ENCODE measurements around the gene DISC1.
"Not testable (repeated sequence)": the region's sequence is repeated elsewhere in the genome, so short reads cannot be mapped to it uniquely, and the experiment has no call there.

The DISC1 gene

DNA sequence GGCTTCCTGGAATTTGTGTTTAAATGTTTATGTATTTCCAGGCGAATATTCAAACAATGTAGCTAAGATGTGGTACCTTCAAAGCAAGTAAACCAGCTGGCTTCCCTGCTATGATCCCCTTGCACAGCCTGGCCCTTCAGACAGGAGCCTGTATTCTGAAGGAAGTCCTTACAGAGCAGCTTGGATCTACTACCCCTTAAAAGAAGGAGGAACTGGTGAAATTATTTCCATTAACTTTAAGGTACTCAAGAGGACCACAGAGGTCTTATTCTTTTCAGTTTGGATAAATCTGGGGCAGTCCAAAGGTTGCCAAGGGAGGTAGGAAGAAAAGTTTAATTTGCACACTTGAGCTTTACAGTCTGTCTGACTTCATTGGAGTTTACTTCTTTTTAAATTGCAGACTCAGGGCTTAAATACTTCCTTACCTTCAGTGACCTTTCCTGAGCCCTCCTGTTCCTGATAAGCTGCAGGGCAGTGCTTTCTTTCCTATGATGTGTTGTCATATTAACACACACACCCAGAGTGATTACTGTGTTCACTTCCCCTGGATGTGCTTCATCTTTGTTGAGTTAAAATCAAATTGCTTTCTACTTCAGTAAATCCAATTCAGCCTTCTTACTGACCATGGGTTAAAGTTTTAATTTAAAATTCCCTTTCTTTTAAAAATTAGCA is 40.5 kb downstream of the DISC1 start:
- Histone ChIP-seq H3K4me2 (ENCODE audit: low read length) (no peak overlapping the region), H3K79me2 (ENCODE audit: low read length) (no peaks in the 10 kb centered on the region), H3K36me3 (replicated peaks; ENCODE audit: low read depth, low read length) (no peaks in the 10 kb centered on the region), H3K4me3 (ENCODE audit: low read length) (no peak overlapping the region), H3K27me3 (ENCODE audit: low read depth, low read length) (no peaks in the 10 kb centered on the region), H4K20me1 (ENCODE audit: insufficient read depth, low read length) (no peaks in the 10 kb centered on the region), H2AFZ (ENCODE audit: low read depth, low read length) (no peak overlapping the region), H3K4me1 (ENCODE audit: low read length) (no peaks in the 10 kb centered on the region), H3K9me3 (ENCODE audit: insufficient read depth, low read length) (no peaks in the 10 kb centered on the region), H3K9ac (ENCODE audit: low read length) (no peak overlapping the region), H3K27ac (ENCODE audit: low read length) (no peak overlapping the region)
- TF ChIP-seq, protein P1, sequence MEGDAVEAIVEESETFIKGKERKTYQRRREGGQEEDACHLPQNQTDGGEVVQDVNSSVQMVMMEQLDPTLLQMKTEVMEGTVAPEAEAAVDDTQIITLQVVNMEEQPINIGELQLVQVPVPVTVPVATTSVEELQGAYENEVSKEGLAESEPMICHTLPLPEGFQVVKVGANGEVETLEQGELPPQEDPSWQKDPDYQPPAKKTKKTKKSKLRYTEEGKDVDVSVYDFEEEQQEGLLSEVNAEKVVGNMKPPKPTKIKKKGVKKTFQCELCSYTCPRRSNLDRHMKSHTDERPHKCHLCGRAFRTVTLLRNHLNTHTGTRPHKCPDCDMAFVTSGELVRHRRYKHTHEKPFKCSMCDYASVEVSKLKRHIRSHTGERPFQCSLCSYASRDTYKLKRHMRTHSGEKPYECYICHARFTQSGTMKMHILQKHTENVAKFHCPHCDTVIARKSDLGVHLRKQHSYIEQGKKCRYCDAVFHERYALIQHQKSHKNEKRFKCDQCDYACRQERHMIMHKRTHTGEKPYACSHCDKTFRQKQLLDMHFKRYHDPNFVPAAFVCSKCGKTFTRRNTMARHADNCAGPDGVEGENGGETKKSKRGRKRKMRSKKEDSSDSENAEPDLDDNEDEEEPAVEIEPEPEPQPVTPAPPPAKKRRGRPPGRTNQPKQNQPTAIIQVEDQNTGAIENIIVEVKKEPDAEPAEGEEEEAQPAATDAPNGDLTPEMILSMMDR (IDR thresholded peaks at IDR 0.05; ENCODE audit: low read depth, low read length) = no peak
- no peak for TF ChIP-seq EZH2phosphoT487 (IDR thresholded peaks at IDR 0.05; ENCODE audit: low read depth)

DNA sequence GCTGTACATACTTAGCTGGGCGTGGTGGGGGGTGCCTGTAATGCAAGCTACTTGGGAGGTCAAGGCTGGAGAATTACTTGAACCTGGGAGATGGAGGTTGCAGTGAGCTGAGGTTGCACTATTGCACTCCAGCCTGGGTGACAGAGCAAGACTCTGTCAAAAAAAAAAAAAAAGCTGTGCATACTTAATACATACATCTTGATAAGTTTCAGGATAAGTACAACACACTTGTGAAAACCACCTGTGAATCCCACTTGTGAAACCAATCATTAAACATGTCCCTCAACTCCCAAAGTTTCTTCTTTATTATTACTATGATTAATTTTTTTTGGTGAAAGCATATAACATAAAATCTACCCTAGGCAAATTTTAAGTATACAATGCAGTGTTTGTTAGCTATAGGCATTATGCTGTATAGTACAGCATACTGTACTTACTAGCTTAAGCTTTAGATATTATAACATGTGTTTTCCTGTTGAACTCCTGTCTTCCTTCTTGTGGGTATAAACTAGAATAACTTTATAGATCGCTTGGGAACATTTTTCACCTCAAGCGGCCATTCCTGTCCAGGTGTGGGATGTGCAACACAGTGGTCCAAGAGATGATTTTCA is 41.4 kb downstream of the DISC1 start:
- Histone ChIP-seq H3K79me2 (ENCODE audit: low read length) (no peaks in the 10 kb centered on the region), H3K27ac (ENCODE audit: low read length) (no peak overlapping the region), H3K4me3 (ENCODE audit: low read length) (no peak overlapping the region), H3K9me3 (ENCODE audit: insufficient read depth, low read length) (no peaks in the 10 kb centered on the region), H3K4me2 (ENCODE audit: low read length) (no peak overlapping the region), H2AFZ (ENCODE audit: low read depth, low read length) (no peak overlapping the region), H4K20me1 (ENCODE audit: insufficient read depth, low read length) (no peaks in the 10 kb centered on the region), H3K4me1 (ENCODE audit: low read length) (no peaks in the 10 kb centered on the region), H3K36me3 (replicated peaks; ENCODE audit: low read depth, low read length) (no peaks in the 10 kb centered on the region), H3K9ac (ENCODE audit: low read length) (no peak overlapping the region), H3K27me3 (ENCODE audit: low read depth, low read length) (no peaks in the 10 kb centered on the region)
- no peak for TF ChIP-seq EZH2phosphoT487 (IDR thresholded peaks at IDR 0.05; ENCODE audit: low read depth)
- TF ChIP-seq, protein P1 (IDR thresholded peaks at IDR 0.05; ENCODE audit: low read depth, low read length) = no peak

DNA sequence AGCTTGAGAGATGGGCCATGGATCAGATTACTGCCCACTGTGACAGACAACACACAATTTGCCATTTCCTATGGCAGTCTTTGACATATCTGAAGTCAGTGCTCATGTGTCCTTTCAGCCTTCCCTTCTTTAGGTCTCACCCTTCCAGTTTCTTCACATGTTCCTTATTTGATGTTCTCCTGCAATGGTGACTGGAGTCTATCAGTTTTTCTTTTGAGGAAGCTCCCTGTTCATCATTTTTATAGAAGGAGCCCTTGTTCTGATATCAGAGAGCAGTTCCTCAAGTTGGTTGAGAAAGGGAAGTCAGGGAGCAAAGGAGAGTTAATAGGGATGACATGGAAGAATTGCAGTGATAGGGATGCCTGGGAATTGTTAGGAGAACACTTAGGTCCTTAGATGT is 42.2 kb downstream of the DISC1 start:
- TF ChIP-seq, protein P1 (IDR thresholded peaks at IDR 0.05; ENCODE audit: low read depth, low read length) = no peak
- no peak for TF ChIP-seq EZH2phosphoT487 (IDR thresholded peaks at IDR 0.05; ENCODE audit: low read depth)
- Histone ChIP-seq H3K36me3 (replicated peaks; ENCODE audit: low read depth, low read length) (no peaks in the 10 kb centered on the region), H2AFZ (ENCODE audit: low read depth, low read length) (no peak overlapping the region), H3K79me2 (ENCODE audit: low read length) (no peaks in the 10 kb centered on the region), H3K27me3 (ENCODE audit: low read depth, low read length) (no peaks in the 10 kb centered on the region), H4K20me1 (ENCODE audit: insufficient read depth, low read length) (no peaks in the 10 kb centered on the region), H3K9me3 (ENCODE audit: insufficient read depth, low read length) (no peaks in the 10 kb centered on the region), H3K27ac (ENCODE audit: low read length) (no peak overlapping the region), H3K9ac (ENCODE audit: low read length) (no peak overlapping the region), H3K4me3 (ENCODE audit: low read length) (no peak overlapping the region), H3K4me1 (ENCODE audit: low read length) (no peaks in the 10 kb centered on the region), H3K4me2 (ENCODE audit: low read length) (no peak overlapping the region)

DNA sequence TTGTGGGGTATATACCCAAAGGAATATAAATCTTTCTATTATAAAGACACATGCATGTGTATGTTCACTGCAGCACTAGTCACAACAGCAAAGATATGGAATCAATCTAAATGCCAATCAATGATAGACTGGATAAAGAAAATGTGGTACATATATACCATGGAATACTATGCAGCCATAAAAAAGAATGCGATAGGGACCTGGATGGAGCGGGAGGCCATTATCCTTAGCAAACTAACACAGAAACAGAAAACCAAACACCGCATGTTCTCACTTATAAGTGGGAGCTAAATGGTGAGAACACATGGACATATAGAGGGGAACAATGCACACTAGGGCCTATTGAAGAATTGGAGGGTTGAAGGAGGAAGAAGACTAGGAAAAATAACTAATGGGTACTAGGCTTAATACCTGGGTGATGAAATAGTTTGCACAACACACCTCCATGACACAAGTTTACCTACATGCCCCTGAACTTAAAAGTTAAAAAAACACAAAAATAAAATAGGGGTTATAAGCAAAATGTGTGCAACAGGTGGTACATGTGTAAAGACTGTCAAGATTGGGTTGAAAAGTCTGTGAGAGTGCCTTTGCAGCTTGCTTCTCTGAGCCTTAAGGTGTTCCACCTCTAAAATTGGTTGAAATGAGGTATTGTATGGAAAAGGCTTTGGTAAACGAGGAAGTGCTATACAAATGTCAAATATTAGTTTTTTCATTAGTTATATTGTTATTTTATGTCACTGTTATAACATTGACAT is 43.5 kb downstream of the DISC1 start:
- H3K9me3 ChIP-seq (ENCODE audit: insufficient read depth, low read length); H2AFZ ChIP-seq (ENCODE audit: low read depth, low read length); H3K4me3 ChIP-seq (ENCODE audit: low read length); H3K4me1 ChIP-seq (ENCODE audit: low read length); H3K9ac ChIP-seq (ENCODE audit: low read length); H3K79me2 ChIP-seq (ENCODE audit: low read length); H3K4me2 ChIP-seq (ENCODE audit: low read length); H3K27me3 ChIP-seq (ENCODE audit: low read depth, low read length); H4K20me1 ChIP-seq (ENCODE audit: insufficient read depth, low read length); H3K27ac ChIP-seq (ENCODE audit: low read length); H3K36me3 ChIP-seq (replicated peaks; ENCODE audit: low read depth, low read length): not testable (repeated sequence)
